OCI-LY3 (cell line): ENCODE data around the gene WDR70.
"Not testable (repeated sequence)": the region's sequence is repeated elsewhere in the genome, so short reads cannot be mapped to it uniquely, and the experiment has no call there.

ENCODE experiments used
- EZH2phosphoT487 ChIP-seq: fragments of 200-600 bp; shearing (Covaris generic); IDR thresholded peaks from 2 replicates; pipeline ENCODE4 v1.6.1; 2018; ENCODE audit warnings: antibody characterized with exemption, mixed run types, low read depth
- TF ChIP-seq, protein P1 (sequence below): fragments of 200-600, 300-600 bp; sonication (generic); IDR thresholded peaks from 2 replicates; pipeline ENCODE4 v1.5.1; 2014; ENCODE audit warnings: antibody characterized with exemption, low read length, low read depth

- TF ChIP-seq, protein P1, sequence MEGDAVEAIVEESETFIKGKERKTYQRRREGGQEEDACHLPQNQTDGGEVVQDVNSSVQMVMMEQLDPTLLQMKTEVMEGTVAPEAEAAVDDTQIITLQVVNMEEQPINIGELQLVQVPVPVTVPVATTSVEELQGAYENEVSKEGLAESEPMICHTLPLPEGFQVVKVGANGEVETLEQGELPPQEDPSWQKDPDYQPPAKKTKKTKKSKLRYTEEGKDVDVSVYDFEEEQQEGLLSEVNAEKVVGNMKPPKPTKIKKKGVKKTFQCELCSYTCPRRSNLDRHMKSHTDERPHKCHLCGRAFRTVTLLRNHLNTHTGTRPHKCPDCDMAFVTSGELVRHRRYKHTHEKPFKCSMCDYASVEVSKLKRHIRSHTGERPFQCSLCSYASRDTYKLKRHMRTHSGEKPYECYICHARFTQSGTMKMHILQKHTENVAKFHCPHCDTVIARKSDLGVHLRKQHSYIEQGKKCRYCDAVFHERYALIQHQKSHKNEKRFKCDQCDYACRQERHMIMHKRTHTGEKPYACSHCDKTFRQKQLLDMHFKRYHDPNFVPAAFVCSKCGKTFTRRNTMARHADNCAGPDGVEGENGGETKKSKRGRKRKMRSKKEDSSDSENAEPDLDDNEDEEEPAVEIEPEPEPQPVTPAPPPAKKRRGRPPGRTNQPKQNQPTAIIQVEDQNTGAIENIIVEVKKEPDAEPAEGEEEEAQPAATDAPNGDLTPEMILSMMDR, result not testable (repeated sequence)
- TF ChIP-seq EZH2phosphoT487, result not testable (repeated sequence)
Measured at GRCh38 chr5:37464581-37464980, 85.5 kb downstream of the WDR70 start.
